Measurements from ENCODE around the gene PTPRO. TPM values are rescaled to one million over a fixed set of nuclear protein-coding genes. Genes with fewer than 3 reads are reported as not detected.

The PTPRO gene
- total RNA-seq, 4 donors from 2014 or later, result 0.10 to 1.1 (median 0.32) TPM

DNA sequence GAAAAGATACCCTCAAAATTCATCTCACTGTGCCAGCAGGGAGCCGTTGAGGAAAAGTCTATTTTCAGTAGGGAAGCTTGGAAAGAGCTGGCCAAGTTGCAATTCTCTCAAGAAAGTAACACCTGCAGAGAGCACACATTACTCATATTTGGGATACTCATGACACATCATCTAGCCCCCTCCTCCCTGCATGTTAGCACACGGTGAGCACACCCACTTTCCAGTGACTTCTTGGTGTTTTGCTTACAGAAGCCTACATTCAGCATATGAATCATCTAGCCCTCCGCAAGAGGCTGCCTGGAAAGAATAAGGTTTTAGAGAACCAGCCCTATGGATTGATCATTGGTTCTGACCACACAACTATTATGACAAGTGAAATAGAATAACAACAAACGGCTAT is 124.5 kb downstream of the PTPRO start:
- H3K4me1 ChIP-seq, result no peaks in the 10 kb centered on the region
- TF ChIP-seq POLR2A (IDR thresholded peaks at IDR 0.05) (no peak), CTCF (IDR thresholded peaks at IDR 0.05) (no peak)
- H3K9me3 ChIP-seq, result no peaks in the 10 kb centered on the region
- intact Hi-C loops (cut with DNase I), result no loop called here
- 77 to 83% methylated on average over 4 of the region's 4 CpGs for WGBS, 2 donors
- H3K4me3 ChIP-seq (replicated peaks in 1 of 3), result no peak overlapping the region
- H3K27ac ChIP-seq, result no peak overlapping the region
- no peak for DNase-seq
- H3K27me3 ChIP-seq, result no peaks in the 10 kb centered on the region
- no peaks in the 10 kb centered on the region for H3K36me3 ChIP-seq

- no peak overlapping the region for H3K27ac ChIP-seq
- no peak overlapping the region for H3K4me3 ChIP-seq (replicated peaks in 1 of 3)
- TF ChIP-seq CTCF (IDR thresholded peaks at IDR 0.05) (no peak), POLR2A (IDR thresholded peaks at IDR 0.05) (no peak)
- 69 to 76% methylated on average over 1 of the region's 1 CpG for WGBS, 2 donors
- intact Hi-C loops (cut with DNase I), result no loop called here
- no peaks in the 10 kb centered on the region for H3K36me3 ChIP-seq
- H3K4me1 ChIP-seq, result no peaks in the 10 kb centered on the region
- no peak for DNase-seq
- H3K27me3 ChIP-seq, result no peaks in the 10 kb centered on the region
- no peaks in the 10 kb centered on the region for H3K9me3 ChIP-seq
Measured at GRCh38 chr12:15453613-15454012, 131.3 kb downstream of the PTPRO start.

DNA sequence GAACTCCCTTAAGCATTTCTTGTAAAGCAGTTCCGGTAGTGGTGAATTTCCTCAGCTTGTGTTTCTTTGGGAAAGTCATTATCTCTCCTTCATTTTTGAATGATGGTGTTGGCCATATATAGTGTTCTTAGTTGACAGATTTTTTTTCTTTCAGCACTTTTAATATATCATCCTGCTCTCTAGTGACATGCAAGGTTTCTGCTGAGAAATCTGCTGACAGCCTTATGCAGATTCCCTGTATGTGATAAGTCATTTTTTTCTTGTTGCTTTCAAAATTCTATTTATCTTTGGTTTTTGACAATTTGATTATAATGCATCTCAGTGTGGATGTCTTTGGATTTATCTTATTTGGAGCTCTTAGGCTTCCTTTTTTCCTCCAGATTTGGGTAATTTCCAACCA is 135.7 kb downstream of the PTPRO start:
- Histone ChIP-seq H3K27ac (no peak overlapping the region), H3K4me1 (no peaks in the 10 kb centered on the region), H3K9me3 (no peaks in the 10 kb centered on the region), H3K36me3 (no peaks in the 10 kb centered on the region), H3K4me3 (replicated peaks in 1 of 3) (no peak overlapping the region), H3K27me3 (no peaks in the 10 kb centered on the region)
- intact Hi-C loops (cut with DNase I), result no loop called here
- TF ChIP-seq CTCF (IDR thresholded peaks at IDR 0.05) (no peak), POLR2A (IDR thresholded peaks at IDR 0.05) (no peak)
- 79 to 82% methylated on average over 1 of the region's 1 CpG for WGBS, 2 donors
- DNase-seq, result no peak

DNA sequence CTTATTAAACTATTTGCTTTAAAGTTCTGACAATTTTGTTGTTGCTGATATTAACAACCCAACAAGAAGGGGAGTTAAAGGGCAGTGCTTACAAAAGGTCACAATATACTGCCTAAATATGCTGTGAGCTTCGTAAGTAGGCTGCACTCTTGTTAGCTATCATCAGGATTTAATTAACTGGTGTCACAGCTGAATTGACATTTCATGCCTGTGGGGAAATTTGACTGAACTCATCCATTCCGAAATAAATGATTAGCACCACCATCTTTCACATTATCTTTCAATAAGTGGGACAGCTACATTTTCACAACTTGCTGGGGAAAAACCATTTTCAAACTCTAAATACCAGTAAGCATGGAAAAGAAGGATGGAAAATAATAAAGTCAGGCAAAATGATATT is 146.6 kb downstream of the PTPRO start:
- TF ChIP-seq POLR2A (IDR thresholded peaks at IDR 0.05) (no peak), CTCF (IDR thresholded peaks at IDR 0.05) (no peak)
- WGBS, 2 donors, result 70 to 71% methylated on average over 2 of the region's 2 CpGs
- intact Hi-C loops (cut with DNase I), result no loop called here

GRCh38 chr12:15469356-15469755 is 147.0 kb downstream of the PTPRO start:
- no peaks in the 10 kb centered on the region for H3K36me3 ChIP-seq
- no peak for TF ChIP-seq CTCF (IDR thresholded peaks at IDR 0.05)
- no peak for TF ChIP-seq POLR2A (IDR thresholded peaks at IDR 0.05)
- WGBS, 2 donors, result 50 to 54% methylated on average over 4 of the region's 4 CpGs
- no peak for DNase-seq
- H3K27me3 ChIP-seq, result no peaks in the 10 kb centered on the region
- intact Hi-C loops (cut with DNase I), result no loop called here
- H3K9me3 ChIP-seq, result no peaks in the 10 kb centered on the region
- no peaks in the 10 kb centered on the region for H3K4me1 ChIP-seq
- no peak overlapping the region for H3K27ac ChIP-seq
- no peak overlapping the region for H3K4me3 ChIP-seq (replicated peaks in 1 of 3)

More for the DNA sequence above, 146.6 kb downstream of the PTPRO start:
- Histone ChIP-seq H3K4me3 (replicated peaks in 1 of 3) (no peak overlapping the region), H3K9me3 (no peaks in the 10 kb centered on the region), H3K27ac (no peak overlapping the region), H3K36me3 (no peaks in the 10 kb centered on the region), H3K4me1 (no peaks in the 10 kb centered on the region), H3K27me3 (no peaks in the 10 kb centered on the region)
- DNase-seq, result no peak
